Esophagus squamous epithelium (tissue), 5 donors: ENCODE measurements around the gene OLIG1. TPM values are rescaled to one million over a fixed set of nuclear protein-coding genes. Genes with fewer than 3 reads are reported as not detected.

ENCODE experiments used
- DNase-seq: peaks from one replicate; lab custom pipeline; 2025; lab: John Stamatoyannopoulos, UW
- H3K27ac ChIP-seq, 4 donors: fragments of 200-600 bp; sonication (generic); one replicate each; pipeline ENCODE4 v1.5.1; 2016 to 2019; ENCODE audit warnings: mild to moderate bottlenecking in 1 of 4
- H3K27me3 ChIP-seq, 4 donors: fragments of 200-600 bp; sonication (generic); 1 replicate in 3 of 4; 2 replicates in 1 of 4; pipeline versions ENCODE4 v1.5.1 to v1.6.0; 2017 to 2021; ENCODE audit warnings: antibody characterized with exemption in 1 of 4
- H3K36me3 ChIP-seq, 3 donors: fragments of 200-600 bp; sonication (generic); one replicate each; pipeline ENCODE4 v1.5.1; 2016 to 2019
- H3K4me1 ChIP-seq, 3 donors: fragments of 200-600 bp; sonication (generic); one replicate each; pipeline ENCODE4 v1.5.1; 2017 to 2019
- H3K4me3 ChIP-seq, 4 donors: fragments of 200-600 bp; sonication (generic); 1 replicate in 3 of 4; 2 replicates in 1 of 4; pipeline ENCODE4 v1.5.1; 2016 to 2019; ENCODE audit warnings: mild to moderate bottlenecking in 2 of 4, moderate library complexity in 1 of 4
- H3K9me3 ChIP-seq, 3 donors: fragments of 200-600 bp; sonication (generic); one replicate each; pipeline ENCODE4 v1.5.1; 2016 to 2019
- CTCF ChIP-seq, 6 experiments: fragments of 450-650 bp in 4 of 6; fragments of 200-600 bp in 2 of 6; sonication (generic) in 2 of 6; IDR thresholded peaks; one replicate each; pipeline ENCODE4 v1.5.1; 2016 to 2019; ENCODE audit warnings: antibody characterized with exemption in 6 of 6, mild to moderate bottlenecking in 4 of 6, moderate library complexity in 4 of 6
- POLR2A ChIP-seq, 4 donors: fragments of 450-650 bp; IDR thresholded peaks; one replicate each; pipeline ENCODE4 v1.6.1; 2017; ENCODE audit warnings: antibody characterized with exemption in 4 of 4, mild to moderate bottlenecking in 4 of 4, moderate library complexity in 3 of 4
- WGBS, 2 donors: methylation state at CpG; one replicate each; pipeline ENCODE4 v1.1.5; 2018; 5-methylcytosine and 5-hydroxymethylcytosine counted together
- intact Hi-C: fragments of 100-400 bp; cut with DNase I; formaldehyde crosslinking; loops from one replicate; pipeline ENCODE4 v1.15.0; 2022
- total RNA-seq, 4 donors: library from RNA; depleted of rRNA; stranded (reverse); fragments of >200 nt; gene quantifications; one replicate each; pipeline ENCODE4 v1.1.0, GENCODE V29; 2016
- donor health status: DM: yes; HTN: yes; CAD: no.

The OLIG1 gene
- total RNA-seq, 4 donors from 2014 or later, result not detected

GRCh38 chr21:33028287-33028670 lies 41.7 kb upstream of the OLIG1 start:
- H3K27me3 ChIP-seq, result peaks cover 40 to 100% (median 60%) of the 10 kb centered on the region in 4 donors
- DNase-seq, result no peak
- H3K9me3 ChIP-seq, result no peaks in the 10 kb centered on the region
- peaks cover 25 to 71% (median 34%) of the 10 kb centered on the region in 3 donors for H3K4me1 ChIP-seq
- H3K4me3 ChIP-seq, result no peak overlapping the region
- H3K36me3 ChIP-seq, result no peaks in the 10 kb centered on the region
- intact Hi-C loops, result no loop called here
- WGBS, 2 donors, result 2 to 12% methylated on average over 10 to 11 of the region's 15 CpGs
- TF ChIP-seq POLR2A (IDR thresholded peaks at IDR 0.05) (no peak), CTCF (IDR thresholded peaks at IDR 0.05) (no peak)
- no peak overlapping the region for H3K27ac ChIP-seq

- H3K4me3 ChIP-seq, result peak overlapping the region in 1 of 4 donors; percentile 10
- 5 to 6% methylated on average over 28 of the region's 28 CpGs for WGBS, 2 donors
- TF ChIP-seq POLR2A (IDR thresholded peaks at IDR 0.05) (no peak), CTCF (IDR thresholded peaks at IDR 0.05) (no peak)
- peaks cover 35 to 100% (median 57%) of the 10 kb centered on the region in 4 donors for H3K27me3 ChIP-seq
- DNase-seq, result no peak
- H3K36me3 ChIP-seq, result no peaks in the 10 kb centered on the region
- intact Hi-C loops, result no loop called here
- H3K27ac ChIP-seq, result no peak overlapping the region
- peaks cover 20 to 69% (median 29%) of the 10 kb centered on the region in 3 donors for H3K4me1 ChIP-seq
- no peaks in the 10 kb centered on the region for H3K9me3 ChIP-seq
Measured at GRCh38 chr21:33028773-33029384, 41.1 kb upstream of the OLIG1 start.

GRCh38 chr21:33029385-33029921 lies 40.5 kb upstream of the OLIG1 start:
- intact Hi-C loops, result no loop called here
- H3K4me3 ChIP-seq, result peak overlapping the region in 1 of 4 donors; percentile 10
- H3K36me3 ChIP-seq, result no peaks in the 10 kb centered on the region
- 18 to 22% methylated on average over 16 to 19 of the region's 19 CpGs for WGBS, 2 donors
- H3K9me3 ChIP-seq, result no peaks in the 10 kb centered on the region
- no peak overlapping the region for H3K27ac ChIP-seq
- peaks cover 30 to 100% (median 52%) of the 10 kb centered on the region in 4 donors for H3K27me3 ChIP-seq
- no peak for DNase-seq
- peaks cover 20 to 64% (median 29%) of the 10 kb centered on the region in 3 donors for H3K4me1 ChIP-seq
- TF ChIP-seq POLR2A (IDR thresholded peaks at IDR 0.05), result no peak
- TF ChIP-seq CTCF (IDR thresholded peaks at IDR 0.05), result no peak

- Histone ChIP-seq H3K36me3 (no peaks in the 10 kb centered on the region), H3K4me3 (no peak overlapping the region), H3K9me3 (no peaks in the 10 kb centered on the region), H3K27ac (no peak overlapping the region), H3K27me3 (peaks cover 24 to 100% (median 48%) of the 10 kb centered on the region in 4 donors), H3K4me1 (peaks cover 20 to 58% (median 29%) of the 10 kb centered on the region in 3 donors)
- intact Hi-C loops, result no loop called here
- WGBS, 2 donors, result 6 to 40% methylated on average over 4 to 9 of the region's 10 CpGs
- no peak for DNase-seq
- TF ChIP-seq POLR2A (IDR thresholded peaks at IDR 0.05), result no peak
- no peak for TF ChIP-seq CTCF (IDR thresholded peaks at IDR 0.05)
Measured at GRCh38 chr21:33029975-33030461, 39.9 kb upstream of the OLIG1 start.

- H3K9me3 ChIP-seq, result no peaks in the 10 kb centered on the region
- no peak overlapping the region for H3K4me3 ChIP-seq
- no peak for DNase-seq
- peaks cover 21 to 100% (median 42%) of the 10 kb centered on the region in 4 donors for H3K27me3 ChIP-seq
- H3K4me1 ChIP-seq, result peaks cover 20 to 52% (median 25%) of the 10 kb centered on the region in 3 donors
- H3K27ac ChIP-seq, result no peak overlapping the region
- intact Hi-C loops, result no loop called here
- 50% methylated on average over 2 of the region's 6 CpGs; no CpG with 5 or more reads in 1 of the 2 donors for WGBS, 2 donors
- no peak for TF ChIP-seq POLR2A (IDR thresholded peaks at IDR 0.05)
- no peak for TF ChIP-seq CTCF (IDR thresholded peaks at IDR 0.05)
- H3K36me3 ChIP-seq, result no peaks in the 10 kb centered on the region
Measured at GRCh38 chr21:33030633-33031032, 39.3 kb upstream of the OLIG1 start.
